ENCODE measurements around the gene RBMS3.

Gene RBMS3

GRCh38 chr3:29590461-29590860 lies 309.6 kb downstream of the RBMS3 start:
- no peak for DNase-seq

GRCh38 chr3:29591579-29591978 lies 310.7 kb downstream of the RBMS3 start:
- no peak for DNase-seq

GRCh38 chr3:29593802-29594201 lies 312.9 kb downstream of the RBMS3 start:
- DNase-seq: no peak

GRCh38 chr3:29594261-29594660 lies 313.4 kb downstream of the RBMS3 start:
- no peak for DNase-seq

- DNase-seq: no peak
Measured at GRCh38 chr3:29597376-29598008, 316.6 kb downstream of the RBMS3 start.

GRCh38 chr3:29601861-29602585 lies 321.2 kb downstream of the RBMS3 start:
- DNase-seq: no peak

GRCh38 chr3:29605845-29606244 lies 325.0 kb downstream of the RBMS3 start:
- DNase-seq: no peak

GRCh38 chr3:29606416-29606815 lies 325.5 kb downstream of the RBMS3 start:
- DNase-seq: no peak

- no peak for DNase-seq
Measured at GRCh38 chr3:29608414-29609327, 327.8 kb downstream of the RBMS3 start.

- DNase-seq: no peak
Measured at GRCh38 chr3:29609328-29609811, 328.5 kb downstream of the RBMS3 start.

- no peak for DNase-seq
Measured at GRCh38 chr3:29610781-29611180, 329.9 kb downstream of the RBMS3 start.

- no peak for DNase-seq
Measured at GRCh38 chr3:29611252-29611651, 330.4 kb downstream of the RBMS3 start.

- no peak for DNase-seq
Measured at GRCh38 chr3:29612536-29612935, 331.7 kb downstream of the RBMS3 start.

- DNase-seq: no peak
Measured at GRCh38 chr3:29614954-29615353, 334.1 kb downstream of the RBMS3 start.

GRCh38 chr3:29618395-29619282 lies 337.8 kb downstream of the RBMS3 start:
- DNase-seq: no peak

GRCh38 chr3:29619676-29620075 lies 338.8 kb downstream of the RBMS3 start:
- no peak for DNase-seq

GRCh38 chr3:29627136-29628117 lies 346.6 kb downstream of the RBMS3 start:
- DNase-seq: no peak

- DNase-seq: no peak
Measured at GRCh38 chr3:29628795-29629194, 347.9 kb downstream of the RBMS3 start.

- no peak for DNase-seq
Measured at GRCh38 chr3:29635888-29636287, 355.0 kb downstream of the RBMS3 start.

- no peak for DNase-seq
Measured at GRCh38 chr3:29637068-29637467, 356.2 kb downstream of the RBMS3 start.

Data from NCI-H1092 treated with DMSO at 0.1 percent for 48 hours (cell line).